HG03097 (cell line): ENCODE data around the gene NXPH3.
"Not testable (repeated sequence)": the region's sequence is repeated elsewhere in the genome, so short reads cannot be mapped to it uniquely, and the experiment has no call there.

Source experiments
- ATAC-seq: cut with Tn5 transposase; IDR thresholded peaks from one replicate; pipeline ENCODE4 v1.9.1; 2021; ENCODE audit not compliant: unreplicated experiment, low FRiP score

The NXPH3 gene

DNA sequence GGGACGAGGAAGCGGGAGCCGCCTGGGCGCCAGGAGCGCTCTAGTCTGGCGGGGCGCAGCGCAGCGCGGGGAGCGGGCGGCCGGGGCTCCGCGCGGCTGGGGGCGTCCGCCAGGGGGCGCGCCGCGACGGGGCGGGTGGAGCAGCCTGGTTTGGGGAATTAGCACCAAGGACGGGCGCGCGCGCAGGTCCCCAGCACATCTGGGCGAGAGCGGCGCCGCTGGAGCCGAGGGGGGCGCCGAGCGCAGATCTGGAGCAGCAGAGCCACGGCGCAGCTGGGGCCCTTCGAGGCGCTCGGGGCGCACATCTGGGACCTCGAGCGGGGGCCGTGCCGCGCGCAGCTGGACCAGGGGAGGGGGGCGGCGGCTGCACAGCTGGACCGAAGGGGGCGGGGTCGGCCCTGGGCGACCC, at the start of gene NXPH3:
NXPH3 (plus strand) TSS at position 193 of the 409 bp plus-strand sequence. CDS start 349 bp downstream, outside the sequence.
- no peak for ATAC-seq

GRCh38 chr17:49527927-49528651, 47.6 kb upstream of the NXPH3 start:
- no peak for ATAC-seq

DNA sequence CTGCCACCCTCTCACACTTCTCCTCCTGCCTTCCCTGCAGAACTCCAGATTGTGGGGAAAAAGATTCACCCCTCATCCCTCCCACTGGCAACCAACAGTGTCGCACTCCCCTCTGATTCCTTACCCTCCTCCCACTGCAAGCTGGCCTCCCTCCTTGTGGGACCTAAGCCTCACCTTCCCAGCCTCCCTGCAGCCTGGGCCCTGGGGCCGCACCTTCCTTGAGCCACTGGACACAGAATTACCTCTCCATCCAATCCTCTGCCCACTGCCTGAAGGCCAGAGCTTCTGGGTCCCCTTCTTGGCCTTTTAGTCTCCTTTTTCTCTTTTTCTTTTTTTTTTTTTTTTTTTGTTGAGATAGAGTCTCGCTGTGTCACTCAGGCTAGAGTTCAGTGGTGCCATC, 46.7 kb upstream of the NXPH3 start:
- ATAC-seq: no peak

DNA sequence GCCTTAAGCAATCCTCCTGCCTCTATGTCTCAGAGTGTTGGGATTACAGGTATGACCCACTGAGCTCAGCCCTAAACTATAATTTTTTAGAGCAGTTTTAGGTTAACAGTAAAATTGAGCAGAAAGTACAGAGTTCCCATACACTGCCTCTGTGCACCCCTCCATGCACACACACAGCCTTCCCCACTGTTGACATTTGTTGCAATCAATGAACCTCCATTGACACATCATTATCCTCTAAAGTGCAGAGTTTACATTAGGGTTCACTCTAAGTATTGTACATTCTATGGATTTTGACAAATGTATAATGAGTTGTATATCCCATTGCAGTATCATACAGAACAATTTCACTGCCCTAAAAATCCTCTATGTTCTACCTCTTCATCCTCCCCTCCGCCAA, 45.6 kb upstream of the NXPH3 start:
- no peak for ATAC-seq

- no peak for ATAC-seq
Measured at GRCh38 chr17:49543860-49544259, 31.8 kb upstream of the NXPH3 start.

DNA sequence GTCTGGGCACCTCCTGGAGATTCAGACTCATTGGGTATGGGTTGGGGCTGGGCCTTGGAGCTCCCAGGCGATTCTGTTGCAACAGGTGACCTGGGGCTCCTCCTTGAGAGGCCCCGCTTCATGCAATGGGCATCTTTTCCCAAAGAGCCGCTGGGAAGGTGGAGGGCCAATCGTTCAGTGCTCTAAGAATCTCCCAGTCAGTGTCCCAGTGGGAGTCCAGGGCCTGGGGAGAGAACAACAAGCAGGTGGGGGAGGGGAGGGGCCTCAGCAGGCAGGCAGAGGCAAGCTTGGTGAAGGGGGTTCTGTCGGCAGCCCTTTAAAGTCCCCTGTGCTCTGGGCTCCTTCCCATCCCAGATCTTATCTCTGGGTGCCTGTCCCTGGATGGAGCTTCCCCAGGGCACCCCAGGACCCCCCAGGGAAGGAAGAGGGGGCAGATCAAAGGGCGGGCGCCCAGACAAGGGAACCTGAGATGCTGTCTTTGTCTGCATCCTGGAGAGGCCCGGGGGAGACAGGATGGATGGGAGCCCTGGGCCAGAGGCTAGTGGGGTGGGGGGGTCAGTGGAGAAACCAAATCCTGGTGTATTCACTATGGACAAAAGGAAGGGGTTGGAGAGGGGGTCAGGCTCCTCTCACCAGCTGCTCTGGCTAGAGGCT, 30.5 kb upstream of the NXPH3 start:
- no peak for ATAC-seq

DNA sequence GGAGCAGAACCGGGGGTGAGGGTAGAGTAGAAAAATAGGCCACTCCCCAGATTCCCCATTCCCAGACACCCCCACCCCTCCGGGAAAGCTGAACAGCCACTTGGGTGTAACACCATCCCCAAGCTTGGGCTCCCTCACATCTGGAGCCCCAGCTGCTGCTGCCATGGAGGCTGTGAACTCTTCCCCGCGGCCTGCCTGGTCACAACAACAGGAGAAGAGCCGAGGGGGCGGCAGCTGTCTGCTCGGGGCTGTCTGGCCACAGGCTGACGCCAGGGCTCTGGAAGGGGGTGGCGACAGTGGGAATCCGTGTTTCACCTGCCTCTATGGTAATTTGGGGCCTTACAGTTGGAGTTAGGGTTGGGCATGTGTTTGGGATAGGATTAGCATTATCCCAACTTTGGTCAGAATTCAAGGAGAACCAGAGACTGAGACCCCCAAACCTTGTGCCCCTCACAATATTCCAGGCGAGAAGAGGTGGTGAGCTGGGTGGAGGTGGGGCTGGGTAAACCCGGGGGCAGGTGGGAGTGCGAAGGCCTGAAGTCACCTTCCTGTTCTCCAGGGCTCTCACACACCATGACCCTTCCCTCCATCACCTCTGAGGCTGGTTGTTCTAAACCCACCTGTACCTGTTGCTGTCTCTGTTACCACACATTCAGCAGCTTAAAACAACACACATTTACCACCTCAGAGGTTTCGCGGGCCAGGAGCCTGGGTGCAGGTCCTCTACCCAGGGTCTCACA, 29.7 kb upstream of the NXPH3 start:
- ATAC-seq: no peak

- ATAC-seq: no peak
Measured at GRCh38 chr17:49546546-49547535, 28.8 kb upstream of the NXPH3 start.

GRCh38 chr17:49547566-49547965, 28.1 kb upstream of the NXPH3 start:
- no peak for ATAC-seq

DNA sequence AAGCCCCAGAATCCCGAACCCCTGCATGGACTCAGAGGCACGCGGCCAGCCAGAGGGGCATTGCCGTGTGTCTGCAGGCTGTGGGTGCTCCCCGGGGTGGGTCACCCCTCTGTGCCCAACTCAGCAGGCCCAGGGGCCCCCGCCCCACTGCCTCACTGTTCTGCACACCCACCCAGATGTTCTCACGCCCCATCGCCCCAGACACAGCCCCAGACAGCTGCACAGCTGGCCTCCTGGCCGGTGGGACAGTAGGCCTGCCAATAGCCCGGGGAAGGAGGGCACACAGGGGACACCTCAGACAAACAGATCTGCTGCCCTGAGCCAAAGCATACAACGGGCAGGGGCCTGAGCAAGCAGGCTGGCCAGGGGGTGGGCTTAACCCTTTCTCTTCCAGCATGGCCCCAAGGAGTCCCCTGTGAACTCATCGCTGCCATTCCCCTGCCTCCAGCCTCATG, 27.6 kb upstream of the NXPH3 start:
- no peak for ATAC-seq

GRCh38 chr17:49548506-49549310, 27.0 kb upstream of the NXPH3 start:
- no peak for ATAC-seq

DNA sequence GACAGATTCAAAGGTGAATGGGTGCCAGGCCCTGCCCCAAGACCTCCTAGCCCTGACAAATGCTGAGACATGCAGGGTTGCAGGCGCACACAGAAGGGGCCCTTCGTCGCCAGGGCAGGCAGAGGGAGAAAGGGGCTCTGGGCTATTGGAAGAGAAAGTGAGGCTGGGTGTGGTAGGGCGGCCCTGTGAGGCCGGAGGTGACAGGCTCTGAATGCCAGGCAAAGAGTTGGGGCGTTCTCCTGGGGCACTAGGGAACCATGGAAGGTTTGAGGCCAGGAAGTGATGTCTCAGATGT, 26.4 kb upstream of the NXPH3 start:
- ATAC-seq: no peak

- no peak for ATAC-seq
Measured at GRCh38 chr17:49549691-49550678, 25.7 kb upstream of the NXPH3 start.

GRCh38 chr17:49550764-49551163, 24.9 kb upstream of the NXPH3 start:
- ATAC-seq: not testable (repeated sequence)

- ATAC-seq: no peak
Measured at GRCh38 chr17:49551221-49552069, 24.2 kb upstream of the NXPH3 start.

DNA sequence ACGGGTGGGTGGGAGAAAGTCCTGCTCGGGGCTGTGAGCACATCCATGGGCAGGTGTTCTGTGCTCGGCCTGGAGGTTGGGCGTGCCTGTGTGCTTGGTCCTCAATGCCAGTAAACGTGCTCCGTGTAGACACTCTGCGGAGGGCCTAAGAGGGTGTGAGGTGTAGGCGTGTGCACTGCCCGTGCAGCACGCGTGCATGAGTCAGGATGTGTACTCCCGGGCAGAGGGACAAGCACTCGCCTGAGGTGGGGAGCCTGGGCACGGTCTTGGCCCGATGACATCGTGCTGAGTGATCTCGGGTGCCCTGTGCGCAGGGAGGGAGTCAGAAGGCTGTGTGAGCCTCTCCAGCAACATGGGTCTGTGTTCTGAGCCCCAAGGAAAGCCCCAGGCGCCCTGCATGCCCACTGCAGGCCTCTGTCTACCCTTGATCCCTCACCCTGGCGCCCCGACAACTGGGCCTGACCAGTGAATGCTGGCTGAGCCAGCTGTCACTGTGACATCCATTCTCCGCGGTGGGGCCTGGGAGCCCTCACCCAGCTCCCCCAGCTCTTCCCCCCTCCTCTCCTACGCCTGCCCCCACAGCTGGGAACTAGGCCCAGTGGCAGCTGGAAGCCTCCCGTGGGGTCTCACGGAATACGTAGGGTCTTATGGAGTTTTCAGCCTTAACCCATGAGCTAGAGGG, 23.5 kb upstream of the NXPH3 start:
- no peak for ATAC-seq

- no peak for ATAC-seq
Measured at GRCh38 chr17:49553676-49554335, 21.9 kb upstream of the NXPH3 start.
